K562 (cell line): Measurements from ENCODE around the gene SKAP2. TPM values are rescaled to one million over a fixed set of nuclear protein-coding genes. Genes with fewer than 3 reads are reported as not detected.
A peak's percentile ranks its signal among the peaks of the same experiment; 100 is the strongest.

Experiments
- ARNT ChIP-seq, 2 experiments: fragments of 450-650 bp; IDR thresholded peaks; 2 replicates each; pipeline ENCODE4 v1.6.1; 2016; ENCODE audit warnings: mild to moderate bottlenecking in 1 of 2
- BRD9 ChIP-seq: fragments of 450-650 bp; IDR thresholded peaks from 2 replicates; pipeline ENCODE4 v1.6.1; 2018; ENCODE audit warnings: low read depth; ENCODE audit not compliant: partially characterized antibody
- CBFA2T2 ChIP-seq: fragments of 450-650 bp; conservative IDR thresholded peaks from 2 replicates; pipeline ENCODE4 v1.6.1; 2017; ENCODE audit warnings: mild to moderate bottlenecking
- CBX5 ChIP-seq: IDR thresholded peaks from 2 replicates; pipeline ENCODE4 v1.6.1; 2014; ENCODE audit warnings: low read depth, borderline replicate concordance
- CHCHD3 ChIP-seq: fragments of 250-450 bp; sonication (Bioruptor Pico); IDR thresholded peaks from 2 replicates; pipeline ENCODE4 v2.1.2; 2022; ENCODE audit warnings: mild to moderate bottlenecking
- CTBP1 ChIP-seq: fragments of 450-650 bp; IDR thresholded peaks from 2 replicates; pipeline ENCODE4 v1.6.1; 2016; ENCODE audit warnings: borderline replicate concordance
- EP400 ChIP-seq: fragments of 450-650 bp; IDR thresholded peaks from 2 replicates; pipeline ENCODE4 v1.6.1; 2017; ENCODE audit warnings: antibody characterized with exemption, mild to moderate bottlenecking, moderate library complexity
- ETV1 ChIP-seq: fragments of 450-650 bp; conservative IDR thresholded peaks from 2 replicates; pipeline ENCODE4 v1.6.1; 2016; ENCODE audit warnings: missing genetic modification characterization, control low read depth, low read depth, missing compliant biosample characterization
- GMEB1 ChIP-seq: fragments of 250-450 bp; sonication (Bioruptor Pico); IDR thresholded peaks from 2 replicates; pipeline ENCODE4 v1.4.0; 2020; ENCODE audit warnings: mild to moderate bottlenecking
- GTF2B ChIP-seq: IDR thresholded peaks from 2 replicates; pipeline ENCODE4 v1.6.1; 2011; ENCODE audit not compliant: insufficient read length; ENCODE audit errors: extremely low read depth
- HDGF ChIP-seq: fragments of 450-650 bp; IDR thresholded peaks from 2 replicates; pipeline ENCODE4 v1.6.1; 2016
- PHB2 ChIP-seq: fragments of 450-650 bp; IDR thresholded peaks from 2 replicates; pipeline ENCODE4 v1.6.1; 2017; ENCODE audit warnings: low read depth
- PHF21A ChIP-seq: fragments of 450-650 bp; IDR thresholded peaks from 2 replicates; pipeline ENCODE4 v1.6.1; 2017; ENCODE audit warnings: low read depth, borderline replicate concordance
- RAD51 ChIP-seq: fragments of 450-650 bp; IDR thresholded peaks from 2 replicates; pipeline ENCODE4 v1.7.1; 2016; ENCODE audit warnings: low read depth, mild to moderate bottlenecking, borderline replicate concordance
- SETDB1 ChIP-seq: IDR thresholded peaks from one replicate; pipeline ENCODE4 v1.6.1; 2012; ENCODE audit warnings: low read length, control low read depth, inconsistent platforms
- SMAD3 ChIP-seq: fragments of 450-650 bp; formaldehyde crosslinking; conservative IDR thresholded peaks from 2 replicates; pipeline ENCODE4 v1.4.0; 2020; ENCODE audit warnings: mild to moderate bottlenecking
- SP1 ChIP-seq: sonication (generic); formaldehyde crosslinking; IDR thresholded peaks from 2 replicates; pipeline ENCODE4 v1.8.1; 2022; ENCODE audit warnings: mild to moderate bottlenecking, missing genetic modification reagents
- SREBF1 ChIP-seq: fragments of 150-350 bp; IDR thresholded peaks from 2 replicates; pipeline ENCODE4 v1.6.1; 2014; ENCODE audit warnings: antibody characterized with exemption, low read depth, low read length, borderline replicate concordance
- TRIM24 ChIP-seq, 2 experiments: fragments of 450-650 bp; IDR thresholded peaks; 2 replicates each; pipeline ENCODE4 v1.6.1; 2016
- UBTF ChIP-seq, 2 experiments: IDR thresholded peaks; 2 replicates each; pipeline ENCODE4 v1.6.1; 2012; ENCODE audit warnings: improper control_type of control experiment in 2 of 2, low read depth in 2 of 2, low read length in 2 of 2, borderline replicate concordance in 1 of 2
- ZFX ChIP-seq: sonication (generic); formaldehyde crosslinking; IDR thresholded peaks from 2 replicates; pipeline ENCODE4 v1.8.0; 2022; ENCODE audit warnings: mild to moderate bottlenecking, missing genetic modification reagents, moderate library complexity
- ZNF311 ChIP-seq: fragments of 250-450 bp; sonication (Bioruptor Pico); IDR thresholded peaks from 2 replicates; pipeline ENCODE4 v1.4.0; 2020; ENCODE audit warnings: mild to moderate bottlenecking, moderate library complexity
- polyA plus RNA-seq, 8 experiments: library from polyadenylated mRNA; depleted of rRNA in 4 of 8; stranded (reverse) in 5 of 8; unstranded in 3 of 8; fragments of >200 nt; fragmentation: Nextera tagmentation in 2 of 8; fragmentation: Illumina TruSeq in 1 of 8; extraction: Ambion mirVana in 2 of 8; extraction: Trizol in 1 of 8; gene quantifications; 2 replicates each; pipeline versions ENCODE4 v1.2.1 to v1.2.3, GENCODE V29; 2011 to 2014; ENCODE audit warnings: inconsistent platforms in 1 of 8, missing spikeins in 1 of 8
- total RNA-seq, 7 experiments: library from RNA; depleted of rRNA in 6 of 7; stranded (reverse); fragments of >200 nt in 6 of 7; fragmentation: Illumina TruSeq in 2 of 7; extraction: Trizol in 2 of 7; gene quantifications; 2 replicates each; pipeline versions ENCODE4 v1.2.1 to v1.2.3, GENCODE V29; 2011 to 2021; ENCODE audit warnings: low replicate concordance in 1 of 7
- TF ChIP-seq, protein P1 (sequence below), 2 experiments: fragments of 450-650 bp; IDR thresholded peaks; 2 replicates each; pipeline ENCODE4 v1.6.1; 2016

Gene SKAP2
- total and polyA plus RNA-seq, 9 of the 15 experiments (the other 6 are each of a cell fraction or from before 2014, with no cell fraction given), result 4.2 to 11.7 (median 8.3) TPM

DNA sequence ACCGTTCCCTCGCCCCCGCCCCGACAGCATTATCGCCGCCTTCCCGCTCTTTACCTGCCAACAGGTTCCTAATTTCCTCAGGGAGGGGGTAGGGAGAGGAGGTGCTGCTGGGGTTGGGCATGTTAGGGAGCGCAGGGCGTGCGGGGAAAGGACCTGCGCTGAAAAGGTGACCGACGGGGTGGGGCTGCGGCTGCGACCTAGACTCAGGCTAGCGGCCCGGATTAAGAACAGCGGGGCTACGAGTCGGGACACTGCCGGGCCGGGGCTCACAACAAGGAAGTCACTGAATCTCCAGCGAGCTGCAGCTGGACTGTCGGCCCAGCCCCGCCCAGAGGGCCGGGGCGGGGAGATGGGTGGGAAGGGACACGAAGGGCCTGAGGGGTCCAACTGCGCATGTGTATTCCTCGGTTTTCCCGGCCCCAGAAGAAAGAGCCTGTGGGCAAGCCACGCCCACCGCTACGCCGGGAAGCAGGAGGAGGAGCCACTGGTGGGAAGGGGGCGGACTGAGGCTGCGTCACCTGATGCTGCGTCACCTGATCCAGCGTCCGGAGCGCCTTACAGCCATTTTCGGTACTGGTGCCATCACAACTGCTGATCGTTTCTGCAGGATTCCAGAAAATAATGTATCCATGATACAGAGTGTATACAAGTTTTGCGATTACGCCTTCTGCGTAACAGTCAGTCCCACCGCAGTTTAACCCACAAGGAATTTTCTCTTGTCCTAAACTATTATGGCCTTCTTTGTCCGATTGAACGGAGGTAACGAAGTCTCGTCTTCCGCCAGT is at the start of gene SKAP2 (continued):
- TF ChIP-seq, protein P1, sequence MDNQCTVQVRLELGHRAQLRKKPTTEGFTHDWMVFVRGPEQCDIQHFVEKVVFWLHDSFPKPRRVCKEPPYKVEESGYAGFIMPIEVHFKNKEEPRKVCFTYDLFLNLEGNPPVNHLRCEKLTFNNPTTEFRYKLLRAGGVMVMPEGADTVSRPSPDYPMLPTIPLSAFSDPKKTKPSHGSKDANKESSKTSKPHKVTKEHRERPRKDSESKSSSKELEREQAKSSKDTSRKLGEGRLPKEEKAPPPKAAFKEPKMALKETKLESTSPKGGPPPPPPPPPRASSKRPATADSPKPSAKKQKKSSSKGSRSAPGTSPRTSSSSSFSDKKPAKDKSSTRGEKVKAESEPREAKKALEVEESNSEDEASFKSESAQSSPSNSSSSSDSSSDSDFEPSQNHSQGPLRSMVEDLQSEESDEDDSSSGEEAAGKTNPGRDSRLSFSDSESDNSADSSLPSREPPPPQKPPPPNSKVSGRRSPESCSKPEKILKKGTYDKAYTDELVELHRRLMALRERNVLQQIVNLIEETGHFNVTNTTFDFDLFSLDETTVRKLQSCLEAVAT (IDR thresholded peaks at IDR 0.05), result peak in 1 of 2 experiments; percentile 41; a peak in 1 of 4 replicates
- TF ChIP-seq RAD51 (peak; percentile 98), SREBF1 (peak; percentile 91; the same call in 1 of the 2 replicates), CHCHD3 (CRISPR knock-in tag) (peak; percentile 3; the same call in 1 of the 2 replicates), TRIM24 (IDR thresholded peaks at IDR 0.05) (0 out of 4 replicates have a peak, but pooled peaks of 1 of the 2 experiments have one; percentile 3), PHF21A (no peak), CTBP1 (peak; percentile 44; the same call in 1 of the 2 replicates), CBX5 (no peak), SMAD3 (CRISPR knock-in tag) (peak; percentile 22; the same call in 1 of the 2 replicates), GTF2B (peak; percentile 11), ETV1 (tag) (peak; percentile 51; the same call in 1 of the 2 replicates), UBTF (IDR thresholded peaks at IDR 0.05; ENCODE audit: borderline replicate concordance in 1 of 2, low read depth in 2 of 2, low read length in 2 of 2) (no peak; a peak in 1 of 4 replicates), SP1 (CRISPR knock-in tag) (peak; percentile 84), ZNF311 (CRISPR knock-in tag) (0 out of 2 replicates have a peak, but pooled peaks have one; percentile 15), SETDB1 (peak; percentile 53), ZFX (CRISPR knock-in tag) (peak; percentile 63), HDGF (no peak), CBFA2T2 (peak; percentile 83), BRD9 (peak; percentile 51), PHB2 (no peak), EP400 (peak; percentile 81), GMEB1 (CRISPR knock-in tag) (peak; percentile 61), ARNT (IDR thresholded peaks at IDR 0.05) (peak in 1 of 2 experiments; percentile 36; a peak in 1 of 4 replicates)
